Thyroid gland (tissue), 4 donors: Measurements from ENCODE around the gene OTOF.

Source experiments
- POLR2A ChIP-seq, 2 donors: fragments of 450-650 bp; IDR thresholded peaks; one replicate each; pipeline ENCODE4 v1.6.1; 2017; ENCODE audit warnings: antibody characterized with exemption in 2 of 2, mild to moderate bottlenecking in 2 of 2, moderate library complexity in 1 of 2
- TF ChIP-seq, protein P1 (sequence below), 6 experiments: fragments of 200-600 bp in 3 of 6; fragments of 450-650 bp in 3 of 6; sonication (generic) in 3 of 6; IDR thresholded peaks; one replicate each; pipeline ENCODE4 v1.5.1; 2016 to 2019; ENCODE audit warnings: antibody characterized with exemption in 6 of 6, mild to moderate bottlenecking in 2 of 6, inconsistent platforms in 1 of 6, moderate library complexity in 1 of 6

DNA sequence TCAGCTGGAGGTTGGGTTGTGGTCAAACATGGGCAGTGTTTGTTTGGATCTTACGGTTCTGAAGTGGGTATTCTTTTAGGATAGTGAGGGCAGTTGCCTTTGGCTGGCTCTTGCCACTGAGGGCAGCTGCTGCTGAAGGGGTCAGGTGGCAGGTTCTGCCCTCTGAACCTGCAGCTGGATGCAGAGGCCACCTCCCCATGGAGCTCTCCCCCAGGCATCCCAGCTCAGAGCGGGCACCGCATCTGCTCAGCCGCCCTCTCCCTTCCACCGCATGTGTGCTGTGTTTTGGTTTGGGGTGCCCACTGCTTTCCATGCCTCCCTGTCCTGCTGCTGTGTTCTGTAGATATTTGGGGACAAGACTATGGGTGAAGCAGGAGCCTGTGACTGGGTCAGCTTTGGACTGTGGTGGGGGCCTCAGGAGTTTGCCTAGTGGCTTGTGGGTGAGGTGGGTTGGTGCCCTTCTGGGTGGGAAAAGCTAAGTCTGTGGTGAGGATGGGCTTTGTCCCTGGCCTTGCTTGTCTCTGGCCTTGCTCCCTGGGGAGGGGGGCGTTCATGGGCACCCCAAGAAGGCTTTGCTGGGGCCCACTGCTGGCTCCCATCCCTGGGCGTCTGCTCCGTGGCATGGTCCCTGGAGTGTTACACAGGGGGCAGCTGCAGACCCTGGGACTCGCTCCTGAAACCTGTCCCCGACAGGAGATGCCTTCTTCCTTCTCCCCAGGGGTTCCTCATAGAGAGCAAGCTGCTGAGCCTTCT lies 28.5 kb downstream of the OTOF start:
- TF ChIP-seq, protein P1, sequence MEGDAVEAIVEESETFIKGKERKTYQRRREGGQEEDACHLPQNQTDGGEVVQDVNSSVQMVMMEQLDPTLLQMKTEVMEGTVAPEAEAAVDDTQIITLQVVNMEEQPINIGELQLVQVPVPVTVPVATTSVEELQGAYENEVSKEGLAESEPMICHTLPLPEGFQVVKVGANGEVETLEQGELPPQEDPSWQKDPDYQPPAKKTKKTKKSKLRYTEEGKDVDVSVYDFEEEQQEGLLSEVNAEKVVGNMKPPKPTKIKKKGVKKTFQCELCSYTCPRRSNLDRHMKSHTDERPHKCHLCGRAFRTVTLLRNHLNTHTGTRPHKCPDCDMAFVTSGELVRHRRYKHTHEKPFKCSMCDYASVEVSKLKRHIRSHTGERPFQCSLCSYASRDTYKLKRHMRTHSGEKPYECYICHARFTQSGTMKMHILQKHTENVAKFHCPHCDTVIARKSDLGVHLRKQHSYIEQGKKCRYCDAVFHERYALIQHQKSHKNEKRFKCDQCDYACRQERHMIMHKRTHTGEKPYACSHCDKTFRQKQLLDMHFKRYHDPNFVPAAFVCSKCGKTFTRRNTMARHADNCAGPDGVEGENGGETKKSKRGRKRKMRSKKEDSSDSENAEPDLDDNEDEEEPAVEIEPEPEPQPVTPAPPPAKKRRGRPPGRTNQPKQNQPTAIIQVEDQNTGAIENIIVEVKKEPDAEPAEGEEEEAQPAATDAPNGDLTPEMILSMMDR (IDR thresholded peaks at IDR 0.05): no peak
- no peak for TF ChIP-seq POLR2A (IDR thresholded peaks at IDR 0.05)
